H1 (cell line): Measurements from ENCODE around the gene SMC2. TPM values are rescaled to one million over a fixed set of nuclear protein-coding genes. Genes with fewer than 3 reads are reported as not detected.

Source experiments
- CTCF ChIA-PET: fragments of 300-600 bp; sonication (Branson Sonifier 250); formaldehyde crosslinking; loops from one replicate; lab custom pipeline; 2021; ENCODE audit not compliant: partially characterized antibody; lab: Charles Lee
- POLR2A ChIA-PET: fragments of 300-600 bp; sonication (Branson Sonifier 250); formaldehyde crosslinking; loops from one replicate; lab custom pipeline; 2021; ENCODE audit warnings: inconsistent platforms; ENCODE audit not compliant: partially characterized antibody; lab: Charles Lee
- DNase-seq, 2 experiments: peaks; one replicate each; pipeline versions ENCODE4 v3.0.0 to v3.0.0-alpha.2; 2010 to 2022; ENCODE audit warnings: low spot score in 2 of 2, low read depth in 1 of 2, mixed read lengths in 1 of 2
- FAIRE-seq: peaks from 2 replicates; lab custom pipeline; 2011; peaks lifted over from hg19 to GRCh38; lab: Jason Lieb, UNC
- H2AFZ ChIP-seq: 2 replicates; pipeline ENCODE4 v1.8.1; 2012; ENCODE audit warnings: low read length, inconsistent platforms
- H2AK5ac ChIP-seq: 2 replicates; pipeline ENCODE4 v1.6.1; 2013; ENCODE audit warnings: low read depth, low read length
- H2BK120ac ChIP-seq: replicated peaks from 2 replicates; pipeline ENCODE3; 2013; ENCODE audit warnings: low read depth, low read length, inconsistent platforms
- H2BK12ac ChIP-seq: 2 replicates; pipeline ENCODE4 v1.6.1; 2013; ENCODE audit warnings: low read depth, low read length
- H2BK15ac ChIP-seq: 2 replicates; pipeline ENCODE4 v1.6.1; 2013; ENCODE audit warnings: low read length
- H2BK20ac ChIP-seq: 2 replicates; pipeline ENCODE4 v1.6.1; 2013; ENCODE audit warnings: low read length
- H2BK5ac ChIP-seq: 2 replicates; pipeline ENCODE4 v1.6.1; 2013; ENCODE audit warnings: low read depth, low read length
- H3K14ac ChIP-seq: 2 replicates; pipeline ENCODE4 v1.6.1; 2013; ENCODE audit warnings: inconsistent platforms; ENCODE audit not compliant: insufficient read length
- H3K18ac ChIP-seq: 2 replicates; pipeline ENCODE4 v1.6.1; 2013; ENCODE audit warnings: low read length; ENCODE audit errors: extremely low read depth
- H3K23ac ChIP-seq: 2 replicates; pipeline ENCODE4 v1.6.1; 2013; ENCODE audit warnings: inconsistent platforms; ENCODE audit not compliant: insufficient read length
- H3K23me2 ChIP-seq: 2 replicates; pipeline ENCODE4 v1.6.1; 2013; ENCODE audit warnings: low read depth, low read length
- H3K27ac ChIP-seq: 2 replicates; pipeline ENCODE4 v1.6.1; 2011; ENCODE audit warnings: low read depth, low read length, inconsistent platforms
- H3K27me3 ChIP-seq, 4 experiments: replicated peaks in 1 of 4; 1 replicate in 1 of 4; 2 replicates in 3 of 4; pipeline versions ENCODE4 v1.6.1 to v1.8.1; 2011 to 2013; ENCODE audit warnings: low read length in 3 of 4, mild to moderate bottlenecking in 3 of 4, inconsistent platforms in 2 of 4, mixed read lengths in 2 of 4, moderate library complexity in 1 of 4; ENCODE audit not compliant: control insufficient read depth in 3 of 4, insufficient read depth in 3 of 4; ENCODE audit errors: extremely low read depth in 1 of 4
- H3K36me3 ChIP-seq, 4 experiments: 2 replicates each; pipeline versions ENCODE4 v1.6.1 to v1.8.1; 2011 to 2013; ENCODE audit warnings: mild to moderate bottlenecking in 4 of 4, low read length in 3 of 4, moderate library complexity in 2 of 4, control low read depth in 1 of 4, inconsistent platforms in 1 of 4; ENCODE audit not compliant: insufficient read depth in 4 of 4, control insufficient read depth in 2 of 4
- H3K4ac ChIP-seq: replicated peaks from 2 replicates; pipeline ENCODE3; 2013; ENCODE audit warnings: low read length, low read depth, mixed read lengths, inconsistent platforms; ENCODE audit not compliant: insufficient read length
- H3K4me1 ChIP-seq, 4 experiments: replicated peaks in 1 of 4; 1 replicate in 1 of 4; 2 replicates in 3 of 4; pipeline versions ENCODE4 v1.6.1 to v1.8.1; 2011 to 2013; ENCODE audit warnings: low read length in 3 of 4, inconsistent platforms in 2 of 4, mixed read lengths in 1 of 4; ENCODE audit not compliant: insufficient read depth in 4 of 4, control insufficient read depth in 3 of 4
- H3K4me2 ChIP-seq, 2 experiments: 2 replicates each; pipeline versions ENCODE4 v1.6.1 to v1.8.1; 2011 to 2013; ENCODE audit warnings: low read depth in 2 of 2, low read length in 2 of 2, control low read depth in 1 of 2, inconsistent platforms in 1 of 2, mild to moderate bottlenecking in 1 of 2; ENCODE audit not compliant: insufficient read depth in 1 of 2
- H3K4me3 ChIP-seq, 4 experiments: fragments of 200-600, 300-600 bp in 1 of 4; sonication (generic), shearing (Covaris generic), sonication (Bioruptor Twin) in 1 of 4; 2 replicates each; pipeline versions ENCODE4 v1.5.1 to v1.8.1; 2011 to 2016; ENCODE audit warnings: low read length in 4 of 4, low read depth in 3 of 4, control low read depth in 2 of 4, inconsistent platforms in 2 of 4, mild to moderate bottlenecking in 2 of 4, mixed read lengths in 1 of 4, moderate library complexity in 1 of 4; ENCODE audit not compliant: insufficient read depth in 2 of 4; ENCODE audit errors: extremely low read depth in 1 of 4
- H3K56ac ChIP-seq: replicated peaks from 2 replicates; pipeline ENCODE3; 2013; ENCODE audit warnings: low read depth, mild to moderate bottlenecking, mixed read lengths, low read length, inconsistent platforms; ENCODE audit not compliant: insufficient read length
- H3K79me1 ChIP-seq: 2 replicates; pipeline ENCODE4 v1.6.1; 2013; ENCODE audit warnings: low read depth, low read length, control low read depth
- H3K79me2 ChIP-seq, 2 experiments: 2 replicates each; pipeline versions ENCODE4 v1.6.1 to v1.8.1; 2012 to 2013; ENCODE audit warnings: low read length in 2 of 2, mild to moderate bottlenecking in 2 of 2, inconsistent platforms in 1 of 2; ENCODE audit not compliant: insufficient read depth in 2 of 2, control insufficient read depth in 1 of 2
- H3K9ac ChIP-seq, 4 experiments: replicated peaks in 1 of 4; 1 replicate in 1 of 4; 2 replicates in 3 of 4; pipeline versions ENCODE4 v1.6.1 to v1.8.1; 2011 to 2013; ENCODE audit warnings: low read depth in 3 of 4, low read length in 3 of 4, control low read depth in 2 of 4, mild to moderate bottlenecking in 2 of 4, moderate library complexity in 2 of 4, inconsistent platforms in 1 of 4; ENCODE audit errors: extremely low read depth in 1 of 4
- H3K9me3 ChIP-seq, 2 experiments: 2 replicates each; pipeline versions ENCODE4 v1.6.1 to v1.8.1; 2012 to 2013; ENCODE audit warnings: mild to moderate bottlenecking in 2 of 2, moderate library complexity in 2 of 2, control low read depth in 1 of 2, inconsistent platforms in 1 of 2, low read depth in 1 of 2, low read length in 1 of 2, mixed read lengths in 1 of 2; ENCODE audit not compliant: insufficient read depth in 2 of 2
- H4K20me1 ChIP-seq, 2 experiments: replicated peaks in 1 of 2; 2 replicates each; pipeline versions ENCODE3 to v1.8.1; 2011 to 2013; ENCODE audit warnings: inconsistent platforms in 2 of 2, low read length in 2 of 2, mild to moderate bottlenecking in 1 of 2; ENCODE audit not compliant: insufficient read depth in 2 of 2, control insufficient read depth in 1 of 2
- H4K5ac ChIP-seq: 2 replicates; pipeline ENCODE4 v1.6.1; 2013; ENCODE audit warnings: low read length, low read depth, mixed read lengths, inconsistent platforms; ENCODE audit not compliant: insufficient read length
- H4K8ac ChIP-seq: 2 replicates; pipeline ENCODE4 v1.8.0; 2013; ENCODE audit warnings: mild to moderate bottlenecking, moderate library complexity, low read length, inconsistent platforms; ENCODE audit not compliant: insufficient read depth; ENCODE audit errors: extremely low read depth
- H4K91ac ChIP-seq: replicated peaks from 2 replicates; pipeline ENCODE3; 2013; ENCODE audit warnings: low read length, mixed read lengths, inconsistent platforms; ENCODE audit not compliant: insufficient read length
- JUND ChIP-seq: IDR thresholded peaks from 2 replicates; pipeline ENCODE4 v1.6.1; 2011; ENCODE audit warnings: mild to moderate bottlenecking, improper control_type of control experiment, low read length
- WGBS, 2 experiments: shearing (Covaris generic) in 1 of 2; methylation state at CpG; one replicate each; pipeline versions ENCODE4 v1.1.6 to v1.1.7; 2013 to 2015; ENCODE audit warnings: low lambda C conversion rate in 2 of 2, mixed read lengths in 2 of 2, inconsistent platforms in 1 of 2, low coverage in 1 of 2, missing lambda C conversion rate in 1 of 2; ENCODE audit not compliant: insufficient replicate concordance in 2 of 2, insufficient coverage in 1 of 2, insufficient read length in 1 of 2; ENCODE audit errors: extremely low coverage in 1 of 2, missing lambda C conversion rate in 1 of 2; 5-methylcytosine and 5-hydroxymethylcytosine counted together
- polyA plus RNA-seq, 7 experiments: library from polyadenylated mRNA; depleted of rRNA in 3 of 7; stranded (reverse) in 5 of 7; unstranded in 2 of 7; fragments of >200 nt in 5 of 7; fragments of 200-250 nt in 2 of 7; gene quantifications; 1 replicate in 5 of 7; 2 replicates in 1 of 7; 4 replicates in 1 of 7; pipeline versions ENCODE4 v1.2.1 to v1.2.3, GENCODE V29; 2011 to 2013; ENCODE audit warnings: missing spikeins in 2 of 7, mixed read lengths in 2 of 7
- total RNA-seq: library from RNA; stranded (reverse); fragmentation: NEBNext Ultra II Directional; extraction: Animal tissue kit (Norgen Biotek cat#: 25700); gene quantifications from 2 replicates; pipeline ENCODE4 v1.2.1, GENCODE V29; 2021

The SMC2 gene
- total and polyA plus RNA-seq, 2 of the 8 experiments (the other 6 are each of a cell fraction or from before 2014, with no cell fraction given): 7.5 to 39.8 TPM

- no peak overlapping the region for H3K4me2 ChIP-seq
- no peak overlapping the region for H3K4ac ChIP-seq
- no peak overlapping the region for H4K8ac ChIP-seq
- peaks cover 0 to 4% (median 1%) of the 10 kb centered on the region in 4 experiments; a peak in 2 of 7 replicates for H3K4me1 ChIP-seq
- POLR2A ChIA-PET: no interaction called here
- CTCF ChIA-PET: no interaction called here
- peaks cover 7% of the 10 kb centered on the region; the same call in 1 of the 2 replicates for H3K23me2 ChIP-seq
- peaks cover 4 to 43% (median 22%) of the 10 kb centered on the region in 4 experiments; a peak in 7 of 8 replicates for H3K36me3 ChIP-seq
- H3K9ac ChIP-seq: no peak overlapping the region
- no peak overlapping the region for H3K4me3 ChIP-seq
- no peak overlapping the region for H3K23ac ChIP-seq
- no peak overlapping the region for H2BK5ac ChIP-seq
- no peaks in the 10 kb centered on the region for H4K20me1 ChIP-seq
- no peaks in the 10 kb centered on the region for H3K27me3 ChIP-seq
- 93% methylated on average over 1 of the region's 1 CpG; no CpG with 5 or more reads in 1 of the 2 experiments for WGBS, 2 experiments
- no peak overlapping the region for H3K56ac ChIP-seq
- FAIRE-seq: no peak
- H3K9me3 ChIP-seq: no peaks in the 10 kb centered on the region
- H4K5ac ChIP-seq: no peak overlapping the region
- H2BK15ac ChIP-seq: no peak overlapping the region
- H2BK120ac ChIP-seq: no peak overlapping the region
- no peak overlapping the region for H3K14ac ChIP-seq
- H3K18ac ChIP-seq: no peak overlapping the region
- H3K79me1 ChIP-seq: no peaks in the 10 kb centered on the region
- H4K91ac ChIP-seq: no peak overlapping the region
- H2BK12ac ChIP-seq: no peak overlapping the region
- no peak overlapping the region for H3K27ac ChIP-seq
- peaks cover 0 to 40% of the 10 kb centered on the region in 2 experiments; a peak in 3 of 4 replicates for H3K79me2 ChIP-seq
- H2BK20ac ChIP-seq: no peak overlapping the region
- H2AFZ ChIP-seq: no peak overlapping the region
- no peak overlapping the region for H2AK5ac ChIP-seq
- DNase-seq: no peak
- TF ChIP-seq JUND: no peak
These were observed 5.5 kb downstream of the SMC2 start for GRCh38 chr9:104099630-104100029.
